Trophoblast cell (in vitro differentiated cells and primary cell): ENCODE data around the gene RNASE8.

ENCODE experiments used
- DNase-seq, 2 donors: peaks; one replicate each; pipeline ENCODE4 v3.0.0-alpha.2; 2016
- H2AFZ ChIP-seq: 2 replicates; pipeline ENCODE4 v1.6.1; 2013; ENCODE audit warnings: low read length, moderate library complexity, mild to moderate bottlenecking; ENCODE audit not compliant: insufficient read depth, poor library complexity
- H2AK5ac ChIP-seq: 2 replicates; pipeline ENCODE4 v1.6.1; 2013; ENCODE audit warnings: mild to moderate bottlenecking, low read length
- H2BK120ac ChIP-seq: 2 replicates; pipeline ENCODE4 v1.6.1; 2013; ENCODE audit warnings: low read length, mild to moderate bottlenecking, moderate library complexity; ENCODE audit not compliant: insufficient read depth, poor library complexity
- H2BK12ac ChIP-seq: 2 replicates; pipeline ENCODE4 v1.6.1; 2013; ENCODE audit warnings: mild to moderate bottlenecking, low read length, moderate library complexity
- H2BK5ac ChIP-seq: 2 replicates; pipeline ENCODE4 v1.6.1; 2013; ENCODE audit warnings: low read length, low read depth, moderate library complexity, mild to moderate bottlenecking; ENCODE audit not compliant: poor library complexity
- H3K14ac ChIP-seq: 2 replicates; pipeline ENCODE4 v1.6.1; 2013; ENCODE audit warnings: mild to moderate bottlenecking, low read length
- H3K18ac ChIP-seq: 2 replicates; pipeline ENCODE4 v1.6.1; 2013; ENCODE audit warnings: mild to moderate bottlenecking, low read length
- H3K23ac ChIP-seq: 2 replicates; pipeline ENCODE4 v1.6.1; 2013; ENCODE audit warnings: low read length
- H3K27ac ChIP-seq: 2 replicates; pipeline ENCODE4 v1.5.1; 2013; ENCODE audit warnings: low read depth, mild to moderate bottlenecking, inconsistent platforms, low read length, moderate library complexity
- H3K27me3 ChIP-seq: 2 replicates; pipeline ENCODE4 v1.6.1; 2013; ENCODE audit warnings: inconsistent platforms, mild to moderate bottlenecking, low read length, moderate library complexity; ENCODE audit not compliant: insufficient read depth
- H3K36me3 ChIP-seq, 2 experiments: 1 replicate in 1 of 2; 2 replicates in 1 of 2; pipeline ENCODE4 v1.6.1; 2013; ENCODE audit warnings: low read length in 2 of 2, mild to moderate bottlenecking in 2 of 2, moderate library complexity in 1 of 2; ENCODE audit not compliant: insufficient read depth in 2 of 2, control insufficient read depth in 1 of 2
- H3K4ac ChIP-seq: 2 replicates; pipeline ENCODE4 v1.6.1; 2013; ENCODE audit warnings: low read depth, mild to moderate bottlenecking, low read length, moderate library complexity
- H3K4me1 ChIP-seq, 2 experiments: 1 replicate in 1 of 2; 2 replicates in 1 of 2; pipeline ENCODE4 v1.6.1; 2013; ENCODE audit warnings: low read length in 2 of 2, mild to moderate bottlenecking in 2 of 2, moderate library complexity in 1 of 2; ENCODE audit not compliant: insufficient read depth in 2 of 2, control insufficient read depth in 1 of 2
- H3K4me2 ChIP-seq: 2 replicates; pipeline ENCODE4 v1.6.1; 2013; ENCODE audit warnings: inconsistent platforms, mild to moderate bottlenecking, low read length, moderate library complexity
- H3K4me3 ChIP-seq: 2 replicates; pipeline ENCODE4 v1.5.1; 2013; ENCODE audit warnings: mild to moderate bottlenecking, low read depth, low read length, inconsistent platforms
- H3K79me1 ChIP-seq: one replicate; pipeline ENCODE4 v1.6.1; 2013; ENCODE audit warnings: low read length
- H3K79me2 ChIP-seq: 2 replicates; pipeline ENCODE4 v1.6.1; 2013; ENCODE audit warnings: low read length, mild to moderate bottlenecking; ENCODE audit not compliant: control insufficient read depth, insufficient read depth, poor library complexity
- H3K9ac ChIP-seq: 2 replicates; pipeline ENCODE4 v1.6.1; 2013; ENCODE audit warnings: mild to moderate bottlenecking, low read length
- H3K9me3 ChIP-seq: 2 replicates; pipeline ENCODE4 v1.6.1; 2013; ENCODE audit warnings: low read depth, mild to moderate bottlenecking, control low read depth, inconsistent platforms, low read length; ENCODE audit not compliant: insufficient read depth
- H4K12ac ChIP-seq: 2 replicates; pipeline ENCODE4 v1.6.1; 2013; ENCODE audit warnings: low read depth, mild to moderate bottlenecking, low read length, moderate library complexity
- H4K8ac ChIP-seq: 2 replicates; pipeline ENCODE4 v1.6.1; 2013; ENCODE audit warnings: low read depth, mild to moderate bottlenecking, low read length, moderate library complexity
- H4K91ac ChIP-seq: one replicate; pipeline ENCODE4 v1.6.1; 2013; ENCODE audit warnings: low read depth, mild to moderate bottlenecking, low read length, moderate library complexity
- WGBS: extraction: QIAGEN DNeasy Blood & Tissue Kit; methylation state at CpG from one replicate; pipeline ENCODE4 v1.1.7; 2013; ENCODE audit warnings: missing lambda C conversion rate; ENCODE audit not compliant: insufficient read length, insufficient coverage; ENCODE audit errors: extremely low coverage; 5-methylcytosine and 5-hydroxymethylcytosine counted together

Gene RNASE8

DNA sequence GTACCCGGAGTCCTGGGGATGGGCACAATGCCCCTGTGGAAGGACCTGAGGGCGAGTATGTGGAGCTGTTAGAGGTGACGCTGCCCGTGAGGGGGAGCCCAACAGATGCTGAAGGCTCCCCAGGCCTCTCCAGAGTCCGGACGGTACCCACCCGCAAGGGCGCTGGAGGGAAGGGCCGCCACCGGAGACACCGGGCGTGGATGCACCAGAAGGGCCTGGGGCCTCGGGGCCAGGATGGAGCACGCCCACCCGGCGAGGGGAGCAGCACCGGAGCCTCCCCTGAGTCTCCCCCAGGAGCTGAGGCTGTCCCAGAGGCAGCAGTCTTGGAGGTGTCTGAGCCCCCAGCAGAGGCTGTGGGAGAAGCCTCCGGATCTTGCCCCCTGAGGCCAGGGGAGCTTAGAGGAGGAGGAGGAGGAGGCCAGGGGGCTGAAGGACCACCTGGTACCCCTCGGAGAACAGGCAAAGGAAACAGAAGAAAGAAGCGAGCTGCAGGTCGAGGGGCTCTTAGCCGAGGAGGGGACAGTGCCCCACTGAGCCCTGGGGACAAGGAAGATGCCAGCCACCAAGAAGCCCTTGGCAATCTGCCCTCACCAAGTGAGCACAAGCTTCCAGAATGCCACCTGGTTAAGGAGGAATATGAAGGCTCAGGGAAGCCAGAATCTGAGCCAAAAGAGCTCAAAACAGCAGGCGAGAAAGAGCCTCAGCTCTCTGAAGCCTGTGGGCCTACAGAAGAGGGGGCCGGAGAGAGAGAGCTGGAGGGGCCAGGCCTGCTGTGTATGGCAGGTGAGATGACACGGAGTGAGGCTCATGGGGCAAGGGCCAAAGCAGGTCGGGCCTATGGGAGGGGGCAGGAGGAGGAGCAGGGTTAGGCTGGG is 17.0 kb downstream of the RNASE8 start:
- Histone ChIP-seq H3K9me3 (no peaks in the 10 kb centered on the region), H3K18ac (peak overlapping the region; percentile 17), H3K4me1 (peaks cover 10 to 12% of the 10 kb centered on the region in 2 experiments), H3K27ac (no peak overlapping the region), H2AFZ (no peak overlapping the region), H4K8ac (no peak overlapping the region), H3K79me1 (peaks cover 18% of the 10 kb centered on the region), H2BK120ac (no peak overlapping the region), H2AK5ac (no peak overlapping the region), H3K4ac (no peak overlapping the region), H3K36me3 (peaks cover 43 to 60% of the 10 kb centered on the region in 2 experiments), H4K12ac (peak overlapping the region; percentile 20), H2BK5ac (no peak overlapping the region), H3K4me3 (no peak overlapping the region), H3K27me3 (no peaks in the 10 kb centered on the region), H2BK12ac (no peak overlapping the region), H3K23ac (no peak overlapping the region), H3K9ac (no peak overlapping the region), H4K91ac (no peak overlapping the region), H3K14ac (no peak overlapping the region), H3K4me2 (no peak overlapping the region), H3K79me2 (peaks cover 10% of the 10 kb centered on the region)
- no CpG with 5 or more reads among the region's 26 CpGs for WGBS
- DNase-seq, result no peak

DNA sequence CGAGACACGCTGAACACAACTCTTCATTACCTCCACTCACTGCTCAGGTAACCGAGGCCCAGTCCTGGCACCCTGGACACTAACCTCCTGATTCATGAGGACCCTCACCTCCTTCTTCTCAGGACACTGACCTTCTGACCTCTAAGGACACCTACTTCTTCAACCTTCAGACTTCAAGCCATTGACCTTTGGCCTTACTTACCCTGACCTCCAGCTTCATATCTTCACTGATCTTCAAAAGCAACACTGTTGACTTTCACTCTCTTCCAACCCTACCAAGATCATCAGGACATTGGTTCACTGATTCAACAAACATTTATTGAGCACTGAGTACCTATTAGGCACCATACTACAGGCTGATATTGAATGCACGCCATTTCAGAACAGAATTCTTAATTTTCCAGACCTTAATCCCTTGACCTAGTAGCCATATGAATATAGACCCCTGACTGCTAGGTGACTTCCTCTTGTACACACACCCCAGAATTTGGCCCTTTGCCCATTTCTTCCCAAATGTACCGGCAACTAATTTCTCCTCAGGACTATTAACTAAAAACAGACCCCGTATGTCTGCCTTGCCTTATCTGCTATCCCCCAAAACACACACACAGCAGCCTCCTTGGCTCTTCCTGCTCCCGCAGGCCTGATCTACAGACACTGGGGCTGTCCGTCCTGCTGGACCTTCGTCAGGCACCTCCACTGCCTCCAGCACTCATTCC is 18.3 kb downstream of the RNASE8 start:
- Histone ChIP-seq H2AFZ (no peak overlapping the region), H2BK12ac (no peak overlapping the region), H2BK5ac (no peak overlapping the region), H3K4me2 (no peak overlapping the region), H3K14ac (no peak overlapping the region), H3K4me3 (no peak overlapping the region), H3K23ac (no peak overlapping the region), H4K12ac (no peak overlapping the region), H3K79me2 (peaks cover 5% of the 10 kb centered on the region), H3K18ac (no peak overlapping the region), H3K79me1 (peaks cover 8% of the 10 kb centered on the region), H2AK5ac (no peak overlapping the region), H4K8ac (no peak overlapping the region), H3K9me3 (no peaks in the 10 kb centered on the region), H3K36me3 (peaks cover 51 to 73% of the 10 kb centered on the region in 2 experiments), H4K91ac (no peak overlapping the region), H3K27me3 (no peaks in the 10 kb centered on the region), H3K9ac (no peak overlapping the region), H3K4me1 (peaks cover 8 to 12% of the 10 kb centered on the region in 2 experiments), H2BK120ac (no peak overlapping the region), H3K4ac (no peak overlapping the region), H3K27ac (no peak overlapping the region)
- WGBS, result no CpG with 5 or more reads among the region's 9 CpGs
- no peak for DNase-seq

DNA sequence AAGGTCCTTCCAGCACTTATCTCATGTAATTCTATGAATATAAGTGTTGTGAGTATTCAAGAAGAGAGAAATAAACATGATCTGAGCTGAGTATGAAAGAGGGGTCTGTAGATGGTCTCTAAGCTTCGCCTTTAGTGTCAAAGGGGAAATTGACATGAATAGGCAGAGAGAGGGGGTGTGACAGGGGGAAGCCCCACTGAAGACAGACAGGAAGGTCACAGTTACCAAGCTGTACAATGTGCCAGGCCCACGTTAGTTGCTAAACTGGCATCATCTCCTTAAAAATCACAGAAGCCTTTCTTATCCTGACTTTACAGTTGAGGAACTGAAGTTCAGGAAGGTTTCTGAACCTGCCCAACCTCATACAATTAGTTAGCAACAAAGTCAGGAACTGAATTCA is 20.1 kb downstream of the RNASE8 start:
- H2AFZ ChIP-seq, result no peak overlapping the region
- no peaks in the 10 kb centered on the region for H3K27me3 ChIP-seq
- H2BK120ac ChIP-seq, result no peak overlapping the region
- H2AK5ac ChIP-seq, result no peak overlapping the region
- no peaks in the 10 kb centered on the region for H3K79me2 ChIP-seq
- peaks cover 69 to 90% of the 10 kb centered on the region in 2 experiments for H3K36me3 ChIP-seq
- no peaks in the 10 kb centered on the region for H3K79me1 ChIP-seq
- DNase-seq, result no peak
- H3K4me1 ChIP-seq, result no peaks in the 10 kb centered on the region
- no peak overlapping the region for H4K91ac ChIP-seq
- no CpG with 5 or more reads among the region's 2 CpGs for WGBS
- H3K18ac ChIP-seq, result no peak overlapping the region
- H3K23ac ChIP-seq, result no peak overlapping the region
- no peak overlapping the region for H4K12ac ChIP-seq
- no peak overlapping the region for H3K4ac ChIP-seq
- H3K14ac ChIP-seq, result no peak overlapping the region
- no peak overlapping the region for H3K4me3 ChIP-seq
- H4K8ac ChIP-seq, result no peak overlapping the region
- no peak overlapping the region for H3K9ac ChIP-seq
- no peaks in the 10 kb centered on the region for H3K9me3 ChIP-seq
- H3K4me2 ChIP-seq, result no peak overlapping the region
- H2BK12ac ChIP-seq, result no peak overlapping the region
- H3K27ac ChIP-seq, result no peak overlapping the region
- H2BK5ac ChIP-seq, result no peak overlapping the region

DNA sequence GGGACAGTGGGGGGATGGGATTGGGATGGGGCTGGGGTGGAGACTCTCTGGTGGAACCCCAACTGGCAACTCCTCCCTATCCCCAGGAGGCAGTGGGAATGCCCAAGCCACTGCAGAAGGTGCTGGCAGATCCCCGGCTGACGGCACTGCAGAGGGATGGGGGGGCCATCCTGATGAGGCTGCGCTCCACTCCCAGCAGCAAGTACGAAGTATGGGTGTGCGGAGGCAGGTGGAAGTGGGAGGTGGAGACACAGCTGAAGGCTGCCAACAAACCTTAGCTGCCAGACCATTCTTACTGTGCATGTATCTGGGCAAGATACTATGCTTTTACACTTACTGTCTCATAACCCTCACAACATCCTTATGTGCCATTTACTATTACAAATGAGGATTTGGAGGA is 20.7 kb downstream of the RNASE8 start:
- Histone ChIP-seq H3K4me2 (no peak overlapping the region), H3K36me3 (peaks cover 70 to 88% of the 10 kb centered on the region in 2 experiments), H2AK5ac (no peak overlapping the region), H3K4me3 (no peak overlapping the region), H2BK12ac (no peak overlapping the region), H2BK120ac (no peak overlapping the region), H4K8ac (no peak overlapping the region), H2BK5ac (no peak overlapping the region), H3K27ac (no peak overlapping the region), H3K79me1 (no peaks in the 10 kb centered on the region), H3K4ac (no peak overlapping the region), H2AFZ (no peak overlapping the region), H3K9me3 (no peaks in the 10 kb centered on the region), H3K23ac (no peak overlapping the region), H3K79me2 (no peaks in the 10 kb centered on the region), H3K9ac (no peak overlapping the region), H4K91ac (no peak overlapping the region), H4K12ac (no peak overlapping the region), H3K18ac (no peak overlapping the region), H3K4me1 (no peaks in the 10 kb centered on the region), H3K14ac (no peak overlapping the region), H3K27me3 (no peaks in the 10 kb centered on the region)
- DNase-seq, result no peak
- no CpG with 5 or more reads among the region's 5 CpGs for WGBS
